GM21423 (cell line): ENCODE data around the gene PPFIBP2.

Experiments used
- ATAC-seq: cut with Tn5 transposase; IDR thresholded peaks from one replicate; pipeline ENCODE4 v1.9.1; 2021; ENCODE audit warnings: mild to moderate bottlenecking, moderate library complexity; ENCODE audit not compliant: unreplicated experiment

Gene PPFIBP2

GRCh38 chr11:7513234-7514098 is at the start of gene PPFIBP2:
TSS of gene PPFIBP2 (plus strand) at chr11:7513999. CDS start at chr11:7549476, 35,477 bp downstream.
- ATAC-seq = peak; percentile 59

GRCh38 chr11:7467652-7468051 is 46.1 kb upstream of the PPFIBP2 start:
- ATAC-seq = peak; percentile 87

GRCh38 chr11:7469351-7469865 is 44.4 kb upstream of the PPFIBP2 start:
- ATAC-seq = no peak

- ATAC-seq = no peak
These were observed 42.7 kb upstream of the PPFIBP2 start for GRCh38 chr11:7471071-7471470.

- peak; percentile 83 for ATAC-seq
These were observed 40.1 kb upstream of the PPFIBP2 start for GRCh38 chr11:7473717-7474116.

GRCh38 chr11:7480113-7480512 is 33.7 kb upstream of the PPFIBP2 start:
- ATAC-seq = no peak

- no peak for ATAC-seq
These were observed 29.7 kb upstream of the PPFIBP2 start for GRCh38 chr11:7484131-7484530.

GRCh38 chr11:7484645-7485044 is 29.2 kb upstream of the PPFIBP2 start:
- no peak for ATAC-seq

- ATAC-seq = no peak
These were observed 28.4 kb upstream of the PPFIBP2 start, which contains the start of gene OLFML1 for GRCh38 chr11:7485186-7486097. TSS of gene OLFML1 (plus strand) at chr11:7485506. CDS start at chr11:7485876, 370 bp downstream.

GRCh38 chr11:7486098-7486780 is 27.6 kb upstream of the PPFIBP2 start:
- no peak for ATAC-seq

- no peak for ATAC-seq
These were observed 27.0 kb upstream of the PPFIBP2 start for GRCh38 chr11:7486781-7487140.

- ATAC-seq = no peak
These were observed 26.4 kb upstream of the PPFIBP2 start for GRCh38 chr11:7487360-7487759.

- no peak for ATAC-seq
These were observed 25.1 kb upstream of the PPFIBP2 start for GRCh38 chr11:7488681-7489080.

- ATAC-seq = no peak
These were observed 24.4 kb upstream of the PPFIBP2 start for GRCh38 chr11:7489376-7489775.

GRCh38 chr11:7490054-7490453 is 23.7 kb upstream of the PPFIBP2 start:
- no peak for ATAC-seq

GRCh38 chr11:7490535-7490934 is 23.3 kb upstream of the PPFIBP2 start:
- no peak for ATAC-seq

- no peak for ATAC-seq
These were observed 21.5 kb upstream of the PPFIBP2 start for GRCh38 chr11:7492253-7492652.

GRCh38 chr11:7493670-7494069 is 20.1 kb upstream of the PPFIBP2 start:
- no peak for ATAC-seq

GRCh38 chr11:7494086-7494745 is 19.6 kb upstream of the PPFIBP2 start:
- no peak for ATAC-seq

- ATAC-seq = peak; percentile 86
These were observed 17.8 kb upstream of the PPFIBP2 start for GRCh38 chr11:7495882-7496551.
